Ovary (tissue), 3 donors: ENCODE measurements around the gene FBXO46.

Experiments used
- CTCF ChIP-seq, 3 donors: fragments of 450-650 bp in 2 of 3; fragments of 200-600 bp in 1 of 3; IDR thresholded peaks; one replicate each; pipeline versions ENCODE4 v1.5.1 to v1.8.0; 2016 to 2022; ENCODE audit warnings: antibody characterized with exemption in 3 of 3, mild to moderate bottlenecking in 1 of 3
- EP300 ChIP-seq: sonication (generic); formaldehyde crosslinking; IDR thresholded peaks from one replicate; pipeline ENCODE4 v1.6.1; 2017; ENCODE audit warnings: antibody characterized with exemption
- POLR2A ChIP-seq: fragments of 450-650 bp; IDR thresholded peaks from one replicate; pipeline ENCODE4 v1.6.1; 2017; ENCODE audit warnings: antibody characterized with exemption, mild to moderate bottlenecking, moderate library complexity
- donor health status: DM: no; HTN: no; CAD: no.

GRCh38 chr19:45692187-45693105, 38.2 kb downstream of the FBXO46 start, which contains the start of gene QPCTL:
- TF ChIP-seq CTCF (IDR thresholded peaks at IDR 0.05): no peak
- no peak for TF ChIP-seq POLR2A
- TF ChIP-seq EP300: no peak
